ENCODE data around the gene PIK3CB. TPM values are rescaled to one million over a fixed set of nuclear protein-coding genes. Genes with fewer than 3 reads are reported as not detected.

PIK3CB gene
- total and polyA plus RNA-seq, 10 of the 15 experiments (the other 5 are each of a cell fraction or from before 2014, with no cell fraction given): 5.0 to 18.4 (median 10.4) TPM

- TF ChIP-seq CUX1 (IDR thresholded peaks at IDR 0.05; ENCODE audit: insufficient replicate concordance, low read depth, low read length) (no peak), ASH2L (IDR thresholded peaks at IDR 0.05; ENCODE audit: borderline replicate concordance, low read depth) (no peak), NFYA (IDR thresholded peaks at IDR 0.05; ENCODE audit: borderline replicate concordance, low read depth, low read length) (no peak), SPI1 (IDR thresholded peaks at IDR 0.05; ENCODE audit: borderline replicate concordance, insufficient read depth, low read depth, low read length) (no peak), CREM (IDR thresholded peaks at IDR 0.05; ENCODE audit: low read depth) (no peak), RUNX3 (IDR thresholded peaks at IDR 0.05; ENCODE audit: low read length) (no peak), IKZF1 (conservative IDR thresholded peaks at IDR 0.05) (no peak), FOXM1 (IDR thresholded peaks at IDR 0.05; ENCODE audit: low read depth, low read length) (no peak), ZNF384 (IDR thresholded peaks at IDR 0.05; ENCODE audit: borderline replicate concordance, low read depth, low read length) (no peak), ZNF207 (IDR thresholded peaks at IDR 0.05; ENCODE audit: borderline replicate concordance) (no peak), IRF4 (IDR thresholded peaks at IDR 0.05; ENCODE audit: low read depth, low read length) (no peak)
Observed at GRCh38 chr3:138769616-138770015, 65.1 kb downstream of the PIK3CB start (continued).
